Measurements from ENCODE around the gene SLC30A7.

Gene SLC30A7

DNA sequence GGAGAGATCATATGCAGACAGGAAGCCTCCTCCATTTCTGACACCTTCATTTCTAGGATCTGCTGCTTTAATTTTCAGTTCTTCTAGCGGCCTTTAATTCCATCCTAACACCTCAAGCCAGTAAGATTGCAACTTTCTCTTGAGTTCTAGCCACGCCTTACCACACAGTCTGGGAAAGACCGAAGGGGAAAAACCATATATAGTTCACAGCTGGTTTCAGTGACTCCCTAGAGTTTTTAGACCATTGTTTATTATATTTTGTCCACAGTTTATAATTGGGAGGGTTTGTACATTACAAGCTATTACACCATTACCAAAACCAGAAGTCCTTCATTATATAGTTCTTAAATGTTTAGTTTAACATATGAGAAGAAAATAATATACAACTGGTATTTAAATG is 92.2 kb downstream of the SLC30A7 start:
- no peak for DNase-seq

DNA sequence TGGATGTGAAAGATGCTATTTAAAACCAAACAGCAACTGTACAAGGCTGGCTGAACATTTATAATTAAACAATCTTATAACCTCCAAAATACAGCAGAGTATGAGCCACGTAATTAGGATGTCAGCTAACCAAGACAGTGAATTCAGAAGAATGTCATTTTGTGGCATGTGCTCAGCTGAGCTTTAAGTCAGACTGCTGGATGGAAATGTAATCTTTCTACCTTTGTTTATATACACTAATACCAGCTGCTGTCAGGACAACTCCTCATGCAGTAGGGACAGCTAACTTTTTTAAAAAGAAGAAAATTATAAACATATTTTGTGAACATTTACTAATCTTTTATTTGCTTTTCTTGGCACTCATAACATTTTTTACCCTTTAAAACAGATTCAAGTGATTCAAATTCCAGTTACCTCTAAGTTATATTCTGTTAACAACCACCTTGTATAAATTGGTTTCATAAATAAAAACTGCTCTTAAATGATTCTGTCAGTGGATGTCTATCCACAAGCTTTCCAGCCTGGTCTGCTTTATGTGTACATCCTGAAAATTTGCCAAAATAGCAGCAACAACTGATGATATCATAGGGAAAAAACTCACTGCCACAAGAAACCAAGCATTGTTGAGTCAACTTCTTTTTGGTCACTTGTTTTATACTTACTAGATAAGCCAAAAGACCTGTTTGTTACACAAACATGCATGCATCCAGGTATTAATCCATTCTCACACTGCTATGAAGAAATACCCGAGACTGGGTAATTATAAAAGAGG is 93.6 kb downstream of the SLC30A7 start:
- DNase-seq = no peak

DNA sequence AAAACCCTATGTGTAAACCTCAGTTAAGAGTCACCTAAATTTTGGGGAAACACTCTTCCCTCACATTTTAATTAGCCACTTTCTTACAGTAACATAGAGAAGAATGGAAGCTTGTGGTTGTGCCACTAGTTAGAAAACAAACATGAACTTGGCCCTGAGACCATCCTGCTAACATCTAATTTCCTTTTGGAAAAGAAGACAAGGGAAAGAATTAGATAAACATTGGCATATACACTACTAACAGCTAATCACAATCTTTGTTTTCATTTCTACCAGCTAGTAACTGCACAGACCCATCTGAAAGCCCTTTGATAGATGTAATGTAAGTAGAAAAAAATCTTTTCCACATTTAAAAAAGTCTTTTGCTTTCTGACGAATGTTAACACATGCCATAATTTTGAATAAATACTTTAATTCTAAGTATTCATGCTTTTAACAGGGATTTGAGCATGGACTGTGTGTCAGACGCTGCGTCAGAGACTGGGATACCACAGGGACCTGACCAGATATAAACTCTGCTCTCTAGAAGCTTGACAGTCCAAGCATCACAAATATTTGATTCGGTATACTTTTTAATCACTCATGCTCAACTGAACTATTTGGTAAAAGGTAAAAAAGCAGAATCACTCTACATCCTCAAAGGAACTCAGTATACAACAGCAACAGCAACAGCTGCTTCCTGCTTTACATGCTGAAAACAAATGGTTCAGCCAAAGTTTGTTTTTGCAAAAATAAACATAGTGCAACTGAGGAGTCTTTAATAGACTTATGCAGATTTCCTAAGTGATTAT is 99.5 kb downstream of the SLC30A7 start:
- DNase-seq = no peak

DNA sequence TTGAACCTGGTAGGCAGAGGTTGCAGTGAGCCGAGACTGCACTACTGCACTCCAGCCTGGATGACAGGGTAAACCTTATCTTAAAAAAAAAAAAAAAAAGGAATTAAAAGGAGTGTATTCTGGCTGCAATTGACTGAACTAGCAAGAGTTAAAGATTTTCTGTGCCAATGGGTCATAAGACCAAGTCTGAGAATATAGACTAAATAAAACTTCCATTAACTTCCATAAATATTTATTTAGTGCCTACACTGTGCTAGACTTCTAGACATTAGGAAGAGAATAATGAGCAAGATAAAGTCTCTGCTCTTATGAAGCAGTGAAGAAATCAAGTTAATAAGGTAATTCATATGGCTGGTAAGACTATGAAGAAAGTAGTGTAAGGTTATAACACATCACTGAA is 102.5 kb downstream of the SLC30A7 start:
- no peak for DNase-seq

DNA sequence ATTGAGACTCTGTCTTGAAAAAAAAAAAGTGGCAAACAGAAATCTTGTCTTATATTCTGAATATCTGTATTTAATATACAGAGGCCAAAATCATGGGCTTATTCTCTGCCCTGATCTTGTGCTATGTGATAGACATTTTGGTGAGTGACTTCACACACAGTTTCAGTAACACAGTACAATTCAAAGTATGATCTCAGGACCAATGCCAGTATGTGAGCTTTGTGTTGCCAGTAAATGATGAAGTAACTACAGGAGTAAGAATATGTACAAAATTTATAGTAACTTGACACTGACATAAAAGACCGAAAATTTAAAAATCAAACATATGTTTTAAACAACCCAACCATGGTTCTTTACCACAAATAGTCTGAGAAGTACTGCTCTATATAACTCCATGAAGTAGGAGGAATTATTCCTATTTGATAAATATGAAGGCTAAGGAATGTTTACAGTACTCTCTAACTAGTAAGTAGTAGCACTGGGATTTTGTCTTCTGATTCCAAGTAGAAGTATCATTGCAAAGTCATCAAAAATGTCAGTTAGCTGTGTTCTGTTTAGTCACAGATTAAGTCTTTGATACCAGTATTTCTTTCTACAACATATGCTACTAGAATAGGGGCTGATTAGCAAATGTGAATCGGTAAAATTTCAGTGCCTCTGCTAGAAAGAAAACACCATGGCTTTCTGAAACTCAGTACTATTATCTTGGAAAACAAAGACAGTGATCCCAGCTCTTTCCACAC is 104.4 kb downstream of the SLC30A7 start:
- DNase-seq = no peak

DNA sequence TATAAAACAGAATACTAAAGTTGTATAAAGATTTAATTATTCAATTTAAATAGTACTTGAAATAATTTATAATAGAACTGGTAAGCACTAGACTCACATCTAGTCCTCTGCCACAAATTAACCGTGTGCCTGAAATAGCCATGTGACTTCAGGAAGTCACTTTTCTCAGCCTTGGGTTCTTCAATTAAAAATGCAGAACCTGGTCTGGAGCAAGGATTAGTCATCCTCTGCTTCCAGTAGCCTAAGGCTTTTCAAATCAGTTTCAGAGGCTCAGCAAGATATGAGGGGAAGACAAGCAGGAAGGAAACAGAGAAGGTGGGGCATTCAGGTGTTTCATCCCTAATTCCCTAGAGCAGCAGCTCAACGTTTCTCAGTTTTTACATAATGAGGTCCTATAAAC is 106.7 kb downstream of the SLC30A7 start:
- DNase-seq = no peak

DNA sequence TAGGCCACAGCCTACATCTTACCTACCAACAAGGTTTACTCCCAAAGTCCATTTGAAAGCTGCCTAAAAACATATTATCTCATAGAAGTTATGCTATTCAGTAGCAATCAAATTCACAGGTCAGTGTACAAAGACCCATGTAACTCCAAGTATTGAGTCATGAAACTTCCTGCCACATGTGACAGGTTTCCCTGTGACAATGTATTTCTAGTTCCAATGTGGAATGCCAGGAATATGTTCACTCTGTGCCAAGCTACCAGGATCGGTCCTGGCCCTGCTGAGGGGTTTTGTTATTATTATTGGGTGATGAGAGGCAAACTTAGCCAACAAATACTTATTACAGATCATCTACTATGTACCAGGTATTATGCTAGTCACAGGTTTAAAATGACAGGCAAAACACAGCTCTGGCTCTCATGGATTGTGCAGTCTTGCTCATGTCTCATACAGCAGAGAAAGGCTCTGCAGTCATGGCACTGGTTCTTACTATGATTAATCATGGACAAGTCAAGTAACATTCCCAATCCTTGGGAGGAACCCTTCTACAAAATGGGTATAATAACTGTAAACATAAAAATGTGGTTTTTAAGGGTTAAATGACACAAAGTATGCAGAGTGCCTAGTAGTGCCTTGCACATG is 107.2 kb downstream of the SLC30A7 start:
- DNase-seq = no peak

DNA sequence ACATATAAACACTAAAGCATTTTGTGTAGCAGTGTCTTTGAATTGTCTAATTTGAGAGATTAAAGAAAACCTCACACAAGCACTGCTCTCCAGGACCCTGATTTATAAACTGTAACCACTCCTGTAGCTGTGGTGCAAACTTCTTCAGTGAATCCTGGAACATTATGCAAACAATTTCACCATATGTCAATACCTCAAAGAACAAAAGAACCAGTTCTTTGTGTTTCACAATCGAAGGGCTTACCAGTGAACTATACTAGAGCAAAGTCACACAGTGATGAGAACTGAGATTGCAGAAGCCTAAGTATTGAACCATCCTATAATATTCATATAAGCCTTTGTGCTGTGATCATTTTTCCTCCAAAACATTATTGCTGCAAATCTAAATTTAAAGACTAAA is 108.2 kb downstream of the SLC30A7 start:
- DNase-seq = no peak

DNA sequence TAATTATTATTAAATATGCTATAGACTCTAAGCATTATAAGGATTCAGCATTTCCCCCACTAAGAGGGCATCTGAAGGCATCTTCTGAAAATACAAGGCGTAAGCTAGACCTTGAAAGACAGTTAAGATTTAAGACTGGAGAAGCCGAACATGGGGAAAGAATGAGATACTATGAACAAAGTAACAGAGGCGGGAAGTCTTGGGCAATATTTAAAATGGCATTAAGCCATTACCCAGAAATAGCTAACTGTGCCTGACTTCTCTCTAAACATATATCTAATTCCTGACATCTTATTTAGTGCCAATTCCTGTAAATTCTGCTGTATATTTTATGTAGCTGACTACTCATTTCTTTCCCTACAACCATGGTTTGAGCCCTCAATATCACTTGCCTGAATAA is 108.8 kb downstream of the SLC30A7 start:
- DNase-seq = no peak

DNA sequence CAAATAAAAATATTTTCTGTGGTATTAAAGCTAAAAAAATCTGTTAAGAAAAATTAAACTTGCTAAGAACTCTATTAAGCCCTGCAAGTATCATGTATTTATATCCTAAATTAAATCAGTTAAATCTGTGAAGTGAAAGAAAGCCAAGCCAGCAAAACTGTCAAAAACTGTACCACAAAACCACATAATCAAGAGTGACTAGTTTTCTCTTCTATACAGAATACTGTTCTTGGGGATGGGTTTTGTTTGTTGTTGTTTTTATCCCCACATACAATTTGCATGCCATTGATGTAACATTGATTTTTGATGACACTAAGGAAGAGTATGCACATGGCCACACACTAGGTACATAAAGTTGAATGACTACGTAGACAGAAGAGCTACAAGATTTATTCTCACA is 109.3 kb downstream of the SLC30A7 start:
- no peak for DNase-seq

DNA sequence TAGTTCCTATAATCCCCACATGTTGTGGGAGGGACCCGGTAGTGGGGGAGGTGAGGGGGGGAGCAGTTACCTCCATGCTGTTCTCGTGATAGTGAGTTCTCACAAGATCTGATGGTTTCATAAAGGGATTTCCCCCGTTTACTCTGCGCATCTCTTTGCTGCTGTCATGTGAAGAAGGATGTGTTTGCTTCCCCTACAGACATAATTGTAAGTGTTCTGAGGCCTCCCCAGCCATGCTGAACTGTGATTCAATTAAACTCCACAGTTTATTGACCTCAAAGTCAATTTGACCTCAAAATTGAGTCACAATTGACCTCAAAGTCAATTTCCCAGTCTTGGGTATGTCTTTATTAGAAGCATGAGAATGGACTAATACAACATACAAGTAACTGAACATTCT is 110.0 kb downstream of the SLC30A7 start:
- DNase-seq = no peak

DNA sequence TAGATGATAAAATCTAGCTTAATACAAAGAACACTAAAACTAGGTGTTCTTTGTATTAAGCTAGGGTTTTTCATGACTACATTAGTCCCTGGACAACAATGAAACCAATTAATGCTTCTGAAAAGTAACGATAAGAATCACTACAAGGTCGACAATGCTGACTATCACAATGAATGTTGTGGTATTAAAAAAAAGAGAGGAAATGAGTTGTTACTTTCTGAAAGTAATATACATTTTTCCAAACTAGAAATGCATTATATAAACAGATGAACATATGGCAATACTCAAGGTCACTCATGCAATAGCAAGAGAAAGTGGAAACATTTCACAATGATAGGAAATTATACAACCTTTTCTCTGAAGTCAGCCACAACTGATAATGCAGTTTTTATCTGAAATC is 110.7 kb downstream of the SLC30A7 start:
- DNase-seq = no peak

DNA sequence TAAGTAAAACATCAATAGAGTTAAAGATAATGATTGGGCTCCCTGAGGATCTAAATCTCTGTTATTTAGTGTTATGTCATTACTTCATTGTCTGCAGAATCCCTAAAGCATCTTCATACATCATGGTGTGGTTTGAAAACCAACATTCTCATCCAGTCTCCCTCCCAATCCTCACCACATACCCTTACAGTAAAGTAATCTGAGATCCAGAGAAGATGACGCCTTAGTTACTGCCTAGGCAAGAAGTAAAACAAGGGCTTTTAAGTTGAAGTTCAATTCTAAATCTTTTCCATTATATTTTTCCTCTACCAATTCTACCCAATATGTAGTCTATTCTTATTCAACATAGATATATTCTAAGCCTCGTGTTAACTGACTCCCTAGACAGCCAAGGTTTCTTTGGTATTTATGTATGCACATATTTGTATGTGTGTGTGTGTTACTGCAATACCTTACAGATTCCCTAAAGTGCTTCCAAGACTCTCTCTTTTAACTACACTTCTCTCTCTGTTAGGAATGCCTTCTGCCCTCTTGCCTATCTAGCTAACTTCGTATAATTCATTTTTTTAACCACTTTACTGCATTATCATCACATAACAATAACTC is 112.4 kb downstream of the SLC30A7 start:
- no peak for DNase-seq

DNA sequence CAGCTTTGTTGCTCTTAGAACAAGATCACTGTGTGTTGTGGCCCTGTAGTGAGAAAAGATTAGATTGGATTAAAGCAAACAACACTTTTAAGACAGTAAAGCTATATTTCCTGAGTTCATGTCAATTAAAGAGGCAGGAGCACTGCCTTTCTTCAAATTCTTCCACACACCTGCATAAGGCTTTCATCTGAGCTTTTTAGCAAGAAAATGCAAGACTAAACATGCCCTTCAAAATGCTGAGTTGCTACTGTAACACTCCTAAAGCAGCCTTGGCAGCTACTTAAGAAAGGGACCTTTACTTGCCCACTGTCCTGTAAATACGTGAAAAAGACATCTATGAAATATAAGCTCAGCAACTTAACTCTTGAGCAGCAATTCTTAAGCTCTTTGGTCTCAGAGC is 117.9 kb downstream of the SLC30A7 start:
- no peak for DNase-seq

DNA sequence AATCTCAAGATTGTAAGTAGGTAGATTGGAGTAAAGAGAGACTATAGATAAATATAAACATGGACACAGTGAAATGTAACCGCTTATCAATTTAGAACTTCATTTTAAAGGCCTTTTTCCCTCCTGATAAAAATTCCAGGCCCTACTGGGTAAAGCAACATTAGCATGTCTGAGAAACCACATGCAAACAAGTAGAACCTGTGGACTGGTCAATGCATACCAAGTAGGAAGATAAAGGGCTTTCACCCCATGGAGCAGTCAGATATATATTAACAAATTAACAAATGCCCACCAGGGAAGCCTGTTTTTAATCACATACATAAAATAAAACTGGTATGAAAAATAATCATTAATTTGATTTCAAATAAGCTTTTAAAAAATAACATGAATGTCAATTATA is 121.6 kb downstream of the SLC30A7 start:
- no peak for DNase-seq

DNA sequence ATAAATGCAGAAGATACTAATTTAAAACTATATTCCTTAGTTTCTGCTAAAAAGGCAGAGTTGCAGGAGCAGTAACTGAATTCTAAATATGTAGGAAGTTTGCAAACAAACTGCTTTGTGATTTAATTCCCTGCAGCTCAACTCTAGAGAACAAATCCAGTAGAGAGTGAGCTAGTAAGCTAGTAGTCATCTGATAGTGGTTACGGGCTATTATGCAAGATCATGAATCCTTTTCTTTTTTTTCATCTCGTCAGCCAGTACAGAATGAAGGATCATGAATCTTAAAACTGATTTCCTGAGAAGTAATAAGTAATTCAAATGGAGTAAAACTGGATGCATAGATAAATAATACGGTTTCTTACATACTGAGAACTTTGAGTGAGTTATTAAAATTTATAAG is 126.4 kb downstream of the SLC30A7 start:
- no peak for DNase-seq

DNA sequence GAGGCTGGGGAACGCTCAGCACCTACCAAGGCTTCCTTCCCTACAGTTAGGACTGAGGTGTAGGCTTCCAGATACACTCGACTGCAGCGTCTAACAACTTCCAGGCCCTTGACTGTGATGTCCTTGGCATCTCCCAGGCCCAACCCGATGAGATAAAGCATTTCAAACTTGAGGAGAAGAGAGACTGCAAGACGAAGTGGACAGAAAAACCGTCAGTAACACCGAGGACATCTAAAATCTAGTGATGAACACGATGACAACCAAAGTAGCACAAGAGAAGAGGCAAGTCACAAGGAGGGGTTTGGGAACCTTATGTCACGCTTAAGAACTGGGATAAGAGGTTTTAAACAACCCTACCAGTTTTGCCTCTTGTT is 129.4 kb downstream of the SLC30A7 start:
- no peak for DNase-seq

DNA sequence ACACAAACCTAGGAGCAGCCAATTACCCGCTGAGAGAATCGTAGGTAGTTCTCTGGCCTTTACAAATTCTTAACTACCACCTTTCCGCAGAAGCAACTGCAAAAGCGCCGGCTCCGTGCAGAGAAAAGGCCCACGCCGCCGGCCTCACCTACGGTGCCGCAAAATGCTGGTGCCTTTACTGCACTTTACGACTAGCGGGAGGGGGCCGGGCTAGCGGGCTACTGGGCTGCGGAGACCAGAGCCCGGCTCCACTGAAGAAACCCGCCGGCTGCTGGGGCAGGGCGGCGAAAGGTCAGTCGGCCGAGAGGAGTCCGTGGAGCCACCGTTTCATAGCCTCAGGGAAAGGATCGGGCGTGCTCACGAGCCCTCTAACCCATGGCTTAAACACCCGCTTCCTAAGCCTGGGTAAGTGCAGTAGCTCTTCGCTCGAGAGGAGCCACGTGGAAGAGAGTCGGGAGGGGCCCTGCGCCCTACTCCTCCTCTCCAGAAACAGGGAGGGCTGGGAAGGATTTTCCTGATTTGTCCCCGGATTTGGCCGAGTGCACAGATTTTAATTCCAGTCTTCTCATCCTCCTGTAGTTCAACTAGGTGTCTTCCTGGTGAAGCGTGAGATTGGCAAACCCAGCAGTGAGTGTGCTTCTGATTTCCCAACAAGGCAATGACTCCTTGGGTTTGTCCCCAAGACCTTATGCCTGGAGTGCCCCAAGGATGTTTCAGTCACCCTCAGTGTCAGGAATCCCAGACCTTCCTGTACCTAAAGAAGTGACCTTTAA is 130.0 kb downstream of the SLC30A7 start, which contains the start of gene DPH5:
DPH5 (minus strand) TSS at position 128 of the 773 bp plus-strand sequence. CDS start 341 bp downstream, outside the sequence.
- peak; percentile 74 to 82 (median 78) for DNase-seq

DNA sequence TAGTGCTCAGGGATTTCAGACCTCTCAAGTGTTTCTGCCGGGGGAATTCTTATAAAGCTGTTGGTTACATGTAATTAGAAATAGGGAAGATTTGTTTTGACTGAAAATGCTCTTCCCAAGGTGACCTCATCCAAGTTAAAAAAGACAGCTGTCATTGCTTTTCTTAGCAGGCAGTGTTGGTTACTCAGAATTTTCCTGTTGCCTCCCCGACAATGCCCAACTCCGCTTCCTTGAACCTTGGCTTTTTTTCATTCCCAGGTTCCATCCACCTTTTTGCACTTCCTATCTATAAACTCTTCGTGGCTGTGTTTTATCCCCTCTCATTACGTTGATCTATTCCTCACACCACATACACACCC is 130.5 kb downstream of the SLC30A7 start:
- DNase-seq = no peak

DNA sequence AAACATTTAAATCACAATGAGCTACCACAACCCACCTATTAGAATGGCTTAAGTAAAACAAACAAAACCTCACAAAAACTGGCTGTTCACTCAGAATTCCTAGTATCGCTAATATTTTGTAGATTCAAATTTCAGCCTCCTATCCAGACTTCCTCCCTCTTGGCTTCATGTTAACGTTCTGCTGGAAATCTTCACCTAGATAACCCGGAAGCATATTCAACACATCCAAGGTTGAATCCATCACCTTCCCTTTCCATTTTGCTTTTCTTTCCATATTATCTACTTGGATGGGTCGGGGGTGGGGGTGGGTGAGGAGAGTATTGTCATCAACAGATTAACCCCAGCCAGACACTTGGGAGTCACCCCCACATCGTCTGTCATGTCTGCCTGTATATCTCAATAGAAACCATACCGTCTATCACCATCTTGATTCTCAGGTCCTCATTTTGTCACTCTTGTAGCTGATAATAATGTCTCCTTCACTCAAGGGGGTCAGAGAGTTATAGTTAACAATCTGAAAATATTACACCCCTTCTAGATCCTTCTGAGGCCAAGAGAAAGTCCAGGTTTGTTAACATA is 131.4 kb downstream of the SLC30A7 start:
- no peak for DNase-seq

DNA sequence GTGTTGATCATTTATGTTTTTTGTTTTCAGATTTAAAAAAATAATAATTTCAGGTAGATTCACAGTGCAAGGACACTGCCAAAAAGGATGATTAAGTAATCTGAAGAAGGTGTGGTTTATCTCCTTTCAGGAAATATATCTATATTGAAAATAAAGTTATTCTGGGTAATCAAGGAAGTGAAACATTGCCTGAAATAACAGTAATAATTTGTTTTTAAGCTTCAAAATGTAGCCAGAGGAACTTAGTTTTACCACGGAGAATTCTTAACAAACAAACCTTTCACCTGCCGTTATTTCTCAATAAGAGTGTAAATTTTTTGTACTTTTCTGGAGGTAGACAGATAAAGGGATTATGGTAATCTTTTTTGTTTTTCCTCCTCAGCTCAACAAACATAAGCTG is 132.6 kb downstream of the SLC30A7 start:
- DNase-seq = no peak

DNA sequence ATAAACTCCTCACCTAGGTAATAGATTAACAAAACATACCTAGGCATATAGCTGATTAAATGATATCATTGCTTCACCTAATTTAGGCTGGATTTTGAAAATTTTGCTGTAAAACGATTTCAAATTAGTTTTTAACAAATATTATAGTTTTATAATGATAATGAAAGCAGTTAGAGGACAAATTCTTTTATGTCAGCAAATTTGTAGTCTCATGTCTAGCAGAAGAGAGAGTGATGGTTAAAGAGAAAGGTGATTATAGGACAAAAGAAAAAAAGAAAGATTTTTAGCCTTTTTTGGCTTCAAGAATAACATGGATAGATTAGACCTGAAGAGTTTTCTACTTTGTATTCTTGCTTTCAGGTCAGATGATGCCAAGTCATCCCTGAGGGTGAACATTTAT is 133.3 kb downstream of the SLC30A7 start:
- DNase-seq = no peak

Measured in activated CD4-positive, CD25-positive, alpha-beta regulatory T cell (primary cell).